DND-41 (cell line): ENCODE results near the gene KRTAP5-6.

Experiments
- ATAC-seq: fragments of 200-7000 bp; cut with Tn5 transposase; 3 replicates; pipeline ENCODE4 v1.9.1; 2021; ENCODE audit warnings: low read depth; ENCODE audit not compliant: insufficient read depth
- DNase-seq: peaks from one replicate; pipeline ENCODE4 v3.0.0-alpha.2; 2020
- H2AFZ ChIP-seq: 2 replicates; pipeline ENCODE4 v1.6.0; 2012; ENCODE audit warnings: low read depth, low read length
- H3K27ac ChIP-seq: 2 replicates; pipeline ENCODE4 v1.5.1; 2012; ENCODE audit warnings: low read length, inconsistent platforms
- H3K27me3 ChIP-seq: fragments of 200-600 bp; sonication (generic); 2 replicates; pipeline ENCODE4 v1.6.0; 2012; ENCODE audit warnings: low read length, mild to moderate bottlenecking, inconsistent platforms; ENCODE audit not compliant: insufficient read depth, poor library complexity
- H3K36me3 ChIP-seq: 2 replicates; pipeline ENCODE4 v1.5.1; 2012; ENCODE audit warnings: low read length, inconsistent platforms; ENCODE audit not compliant: insufficient read depth
- H3K4me1 ChIP-seq: 2 replicates; pipeline ENCODE4 v1.5.1; 2012; ENCODE audit warnings: mild to moderate bottlenecking, low read length; ENCODE audit not compliant: insufficient read depth
- H3K4me2 ChIP-seq: 2 replicates; pipeline ENCODE4 v1.6.0; 2012; ENCODE audit warnings: mild to moderate bottlenecking, moderate library complexity, low read length, inconsistent platforms; ENCODE audit not compliant: insufficient read depth
- H3K4me3 ChIP-seq, 2 experiments: fragments of 200-600 bp in 1 of 2; shearing (Covaris generic) in 1 of 2; 2 replicates each; pipeline ENCODE4 v1.5.1; 2012 to 2016; ENCODE audit warnings: inconsistent platforms in 2 of 2, low read length in 2 of 2, mild to moderate bottlenecking in 2 of 2, low read depth in 1 of 2, moderate library complexity in 1 of 2
- H3K79me2 ChIP-seq: 2 replicates; pipeline ENCODE4 v1.6.0; 2012; ENCODE audit warnings: low read length, inconsistent platforms; ENCODE audit not compliant: insufficient read depth
- H3K9ac ChIP-seq: 2 replicates; pipeline ENCODE4 v1.6.0; 2012; ENCODE audit warnings: low read depth, mild to moderate bottlenecking, inconsistent platforms, low read length, moderate library complexity
- H3K9me3 ChIP-seq: 2 replicates; pipeline ENCODE4 v1.5.1; 2012; ENCODE audit warnings: low read length, moderate library complexity, mild to moderate bottlenecking, inconsistent platforms; ENCODE audit not compliant: insufficient read depth, severe bottlenecking
- H4K20me1 ChIP-seq: 2 replicates; pipeline ENCODE4 v1.6.0; 2012; ENCODE audit warnings: low read length; ENCODE audit not compliant: insufficient read depth
- EZH2 ChIP-seq: IDR thresholded peaks from 3 replicates; pipeline ENCODE4 v1.6.1; 2012; ENCODE audit warnings: borderline replicate concordance, low read depth, mild to moderate bottlenecking, moderate library complexity, low read length, inconsistent platforms; ENCODE audit not compliant: severe bottlenecking
- TF ChIP-seq, protein P1 (sequence below): IDR thresholded peaks from 2 replicates; pipeline ENCODE4 v1.5.1; 2012; ENCODE audit warnings: borderline replicate concordance, low read length, moderate library complexity, mild to moderate bottlenecking; ENCODE audit not compliant: poor library complexity, severe bottlenecking; ENCODE audit errors: extremely low read depth

The KRTAP5-6 gene

DNA sequence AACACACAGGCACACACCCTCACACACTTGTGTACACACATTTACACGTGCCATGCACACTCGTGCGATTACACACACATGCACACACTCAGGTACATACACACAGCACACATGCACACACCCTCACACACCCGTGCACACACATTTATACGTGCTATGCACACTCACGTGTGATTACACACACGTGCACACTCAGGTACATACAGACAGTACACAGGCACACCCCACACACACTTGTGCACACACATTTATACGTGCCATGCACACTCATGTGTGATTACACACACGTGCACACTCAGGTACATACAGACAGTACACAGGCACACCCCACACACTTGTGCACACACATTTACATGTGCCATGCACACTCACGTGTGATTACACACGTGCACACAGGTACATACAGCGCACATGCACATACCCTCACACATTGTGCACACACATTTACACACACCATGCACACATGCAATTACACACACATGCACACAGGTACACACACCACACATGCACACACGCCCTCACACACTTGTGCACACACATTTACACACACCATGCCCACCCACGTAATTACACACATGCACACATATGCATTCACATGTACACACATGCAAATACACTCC lies 48.8 kb downstream of the KRTAP5-6 start:
- Histone ChIP-seq H3K4me1 (no peaks in the 10 kb centered on the region), H3K27me3 (no peaks in the 10 kb centered on the region), H3K79me2 (no peaks in the 10 kb centered on the region), H3K4me3 (no peak overlapping the region), H3K4me2 (no peak overlapping the region), H3K9me3 (no peaks in the 10 kb centered on the region), H4K20me1 (no peaks in the 10 kb centered on the region), H2AFZ (no peak overlapping the region), H3K9ac (no peak overlapping the region), H3K36me3 (peaks cover 10% of the 10 kb centered on the region; the same call in 1 of the 2 replicates), H3K27ac (no peak overlapping the region)
- ATAC-seq = no peak
- no peak for DNase-seq
- no peak for TF ChIP-seq EZH2
- TF ChIP-seq, protein P1, sequence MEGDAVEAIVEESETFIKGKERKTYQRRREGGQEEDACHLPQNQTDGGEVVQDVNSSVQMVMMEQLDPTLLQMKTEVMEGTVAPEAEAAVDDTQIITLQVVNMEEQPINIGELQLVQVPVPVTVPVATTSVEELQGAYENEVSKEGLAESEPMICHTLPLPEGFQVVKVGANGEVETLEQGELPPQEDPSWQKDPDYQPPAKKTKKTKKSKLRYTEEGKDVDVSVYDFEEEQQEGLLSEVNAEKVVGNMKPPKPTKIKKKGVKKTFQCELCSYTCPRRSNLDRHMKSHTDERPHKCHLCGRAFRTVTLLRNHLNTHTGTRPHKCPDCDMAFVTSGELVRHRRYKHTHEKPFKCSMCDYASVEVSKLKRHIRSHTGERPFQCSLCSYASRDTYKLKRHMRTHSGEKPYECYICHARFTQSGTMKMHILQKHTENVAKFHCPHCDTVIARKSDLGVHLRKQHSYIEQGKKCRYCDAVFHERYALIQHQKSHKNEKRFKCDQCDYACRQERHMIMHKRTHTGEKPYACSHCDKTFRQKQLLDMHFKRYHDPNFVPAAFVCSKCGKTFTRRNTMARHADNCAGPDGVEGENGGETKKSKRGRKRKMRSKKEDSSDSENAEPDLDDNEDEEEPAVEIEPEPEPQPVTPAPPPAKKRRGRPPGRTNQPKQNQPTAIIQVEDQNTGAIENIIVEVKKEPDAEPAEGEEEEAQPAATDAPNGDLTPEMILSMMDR = no peak

DNA sequence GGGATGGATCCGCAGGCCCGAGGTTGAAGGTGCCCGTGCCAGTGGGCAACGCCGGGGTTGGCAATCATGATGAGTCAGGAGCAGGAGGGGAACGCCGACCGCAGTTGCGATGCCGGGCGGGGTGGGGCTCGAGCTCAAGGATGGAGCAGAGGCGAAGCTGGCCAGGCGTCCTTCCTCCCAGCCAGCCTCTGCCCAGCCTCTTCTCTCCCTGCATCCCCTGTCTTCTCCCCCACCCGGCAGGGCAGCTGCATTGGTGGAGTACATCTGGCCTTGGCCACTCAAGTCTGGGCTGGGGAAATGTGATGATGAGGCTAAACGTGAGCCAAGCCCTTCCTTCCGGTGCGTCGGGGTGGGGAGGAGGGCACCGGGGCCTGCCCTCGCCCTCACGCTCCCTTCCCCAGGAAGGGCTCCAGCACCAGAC lies 49.5 kb downstream of the KRTAP5-6 start:
- Histone ChIP-seq H3K4me2 (no peak overlapping the region), H3K9ac (no peak overlapping the region), H3K79me2 (no peaks in the 10 kb centered on the region), H3K36me3 (peaks cover 10% of the 10 kb centered on the region; the same call in 1 of the 2 replicates), H3K4me1 (no peaks in the 10 kb centered on the region), H3K4me3 (no peak overlapping the region), H4K20me1 (no peaks in the 10 kb centered on the region; the same call in 1 of the 2 replicates), H3K9me3 (no peaks in the 10 kb centered on the region), H3K27me3 (no peaks in the 10 kb centered on the region), H3K27ac (no peak overlapping the region; the same call in 1 of the 2 replicates), H2AFZ (no peak overlapping the region)
- no peak for TF ChIP-seq EZH2
- TF ChIP-seq, protein P1 = no peak
- DNase-seq (no peak), ATAC-seq (no peak)

DNA sequence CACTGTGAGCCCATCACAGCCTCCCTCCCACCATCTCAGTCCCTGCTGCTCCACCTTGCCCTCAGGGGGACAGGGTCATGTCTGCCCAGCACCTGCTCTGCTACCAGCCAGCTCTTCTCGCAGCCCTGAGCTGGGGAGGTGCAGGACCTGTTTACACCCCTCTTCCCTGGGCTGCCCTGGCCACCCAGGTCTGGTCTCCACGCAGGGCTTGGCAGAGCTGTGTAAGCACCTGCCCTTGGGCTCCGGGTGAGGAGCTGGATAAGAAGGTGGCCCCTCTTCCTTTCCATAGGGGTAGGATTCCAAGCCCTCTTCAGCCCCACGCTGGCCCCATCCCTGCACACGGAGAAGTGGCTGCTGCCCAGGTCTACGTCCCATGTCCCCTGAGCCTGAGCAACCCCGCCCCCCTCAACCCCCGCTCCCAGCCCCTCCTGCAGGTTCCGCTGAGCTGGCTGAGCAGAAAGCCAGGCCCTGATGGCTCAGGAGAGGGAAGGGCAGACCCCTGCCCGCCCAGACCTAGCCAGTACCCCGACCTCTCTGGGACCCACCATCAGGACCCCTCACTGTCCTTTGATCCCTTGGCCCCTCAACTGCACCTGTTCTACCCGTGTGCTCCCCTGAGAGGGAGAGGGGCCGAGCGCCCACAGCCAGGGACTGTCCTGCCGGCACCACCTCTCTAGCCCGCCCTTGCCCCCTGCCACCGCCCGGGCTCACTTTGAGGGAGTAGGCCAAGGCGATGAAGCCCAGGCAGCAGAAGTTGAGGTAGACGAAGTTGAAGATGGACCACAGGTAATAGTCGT lies 50.2 kb downstream of the KRTAP5-6 start:
- ATAC-seq = no peak
- Histone ChIP-seq H4K20me1 (no peaks in the 10 kb centered on the region; the same call in 1 of the 2 replicates), H3K9ac (no peak overlapping the region), H3K36me3 (peaks cover 14% of the 10 kb centered on the region; the same call in 1 of the 2 replicates), H3K27ac (no peak overlapping the region; the same call in 1 of the 2 replicates), H2AFZ (no peak overlapping the region), H3K4me1 (no peaks in the 10 kb centered on the region), H3K9me3 (no peaks in the 10 kb centered on the region), H3K4me2 (no peak overlapping the region), H3K27me3 (no peaks in the 10 kb centered on the region), H3K4me3 (no peak overlapping the region), H3K79me2 (no peaks in the 10 kb centered on the region)
- TF ChIP-seq EZH2 = no peak
- TF ChIP-seq, protein P1 = no peak
- DNase-seq = no peak
